Skeletal muscle tissue (tissue), 4 donors: Measurements from ENCODE around the gene RFX8. TPM values are rescaled to one million over a fixed set of nuclear protein-coding genes. Genes with fewer than 3 reads are reported as not detected.

Experiments used
- H3K27ac ChIP-seq: one replicate; pipeline ENCODE4 v1.7.0; 2013; ENCODE audit warnings: mild to moderate bottlenecking, low read depth, low read length, inconsistent platforms
- H3K27me3 ChIP-seq, 3 donors: one replicate each; pipeline ENCODE4 v1.7.0; 2013; ENCODE audit warnings: low read length in 3 of 3; ENCODE audit not compliant: control insufficient read depth in 3 of 3, insufficient read depth in 3 of 3
- H3K36me3 ChIP-seq, 3 donors: one replicate each; pipeline ENCODE4 v1.7.0; 2013; ENCODE audit warnings: low read length in 3 of 3; ENCODE audit not compliant: control insufficient read depth in 3 of 3, insufficient read depth in 3 of 3
- H3K4me1 ChIP-seq, 3 donors: one replicate each; pipeline ENCODE4 v1.7.0; 2013; ENCODE audit warnings: low read length in 3 of 3, mild to moderate bottlenecking in 3 of 3; ENCODE audit not compliant: control insufficient read depth in 3 of 3, insufficient read depth in 3 of 3
- H3K4me3 ChIP-seq, 3 donors: one replicate each; pipeline ENCODE4 v1.7.0; 2013; ENCODE audit warnings: low read length in 3 of 3
- H3K9ac ChIP-seq, 3 donors: one replicate each; pipeline ENCODE4 v1.7.0; 2013; ENCODE audit warnings: low read length in 3 of 3, mild to moderate bottlenecking in 3 of 3, moderate library complexity in 2 of 3, low read depth in 1 of 3
- H3K9me3 ChIP-seq, 3 donors: one replicate each; pipeline ENCODE4 v1.7.0; 2013; ENCODE audit warnings: low read length in 3 of 3; ENCODE audit not compliant: control insufficient read depth in 3 of 3
- total RNA-seq: library from RNA; depleted of rRNA; stranded (reverse); fragments of >200 nt; gene quantifications from one replicate; pipeline ENCODE4 v1.2.3, GENCODE V29; 2014
- donor health status: Osteomylitis.

Gene RFX8
- total RNA-seq, 1 donor from 2014 or later: under 0.01 TPM

- no peak overlapping the region for H3K4me3 ChIP-seq
- H3K36me3 ChIP-seq: no peaks in the 10 kb centered on the region
- no peaks in the 10 kb centered on the region for H3K9me3 ChIP-seq
- H3K27me3 ChIP-seq: no peaks in the 10 kb centered on the region
- H3K27ac ChIP-seq: no peak overlapping the region
- no peak overlapping the region for H3K9ac ChIP-seq
- H3K4me1 ChIP-seq: no peaks in the 10 kb centered on the region
Observed at GRCh38 chr2:101492936-101493473, 18.1 kb upstream of the RFX8 start.

GRCh38 chr2:101486994-101487393, 12.1 kb upstream of the RFX8 start:
- no peaks in the 10 kb centered on the region for H3K27me3 ChIP-seq
- no peak overlapping the region for H3K27ac ChIP-seq
- H3K36me3 ChIP-seq: no peaks in the 10 kb centered on the region
- no peaks in the 10 kb centered on the region for H3K9me3 ChIP-seq
- H3K4me3 ChIP-seq: no peak overlapping the region
- peaks cover 0 to 3% (median 0%) of the 10 kb centered on the region in 3 donors for H3K4me1 ChIP-seq
- H3K9ac ChIP-seq: no peak overlapping the region

- no peak overlapping the region for H3K4me3 ChIP-seq
- no peaks in the 10 kb centered on the region for H3K36me3 ChIP-seq
- H3K27me3 ChIP-seq: no peaks in the 10 kb centered on the region
- no peaks in the 10 kb centered on the region for H3K9me3 ChIP-seq
- H3K4me1 ChIP-seq: peaks cover 0 to 3% (median 0%) of the 10 kb centered on the region in 3 donors
- H3K9ac ChIP-seq: no peak overlapping the region
- H3K27ac ChIP-seq: no peak overlapping the region
Observed at GRCh38 chr2:101486258-101486701, 11.4 kb upstream of the RFX8 start.

GRCh38 chr2:101485856-101486255, 10.9 kb upstream of the RFX8 start:
- no peaks in the 10 kb centered on the region for H3K27me3 ChIP-seq
- no peaks in the 10 kb centered on the region for H3K9me3 ChIP-seq
- peaks cover 0 to 3% (median 0%) of the 10 kb centered on the region in 3 donors for H3K4me1 ChIP-seq
- no peaks in the 10 kb centered on the region for H3K36me3 ChIP-seq
- H3K4me3 ChIP-seq: no peak overlapping the region
- H3K9ac ChIP-seq: no peak overlapping the region
- H3K27ac ChIP-seq: no peak overlapping the region

GRCh38 chr2:101480764-101481163, 5.9 kb upstream of the RFX8 start:
- Histone ChIP-seq H3K36me3 (no peaks in the 10 kb centered on the region), H3K4me3 (no peak overlapping the region), H3K9ac (no peak overlapping the region), H3K9me3 (no peaks in the 10 kb centered on the region), H3K27me3 (no peaks in the 10 kb centered on the region), H3K4me1 (no peaks in the 10 kb centered on the region), H3K27ac (no peak overlapping the region)

- H3K27ac ChIP-seq: no peak overlapping the region
- no peak overlapping the region for H3K9ac ChIP-seq
- H3K4me3 ChIP-seq: no peak overlapping the region
- H3K36me3 ChIP-seq: no peaks in the 10 kb centered on the region
- H3K4me1 ChIP-seq: no peaks in the 10 kb centered on the region
- no peaks in the 10 kb centered on the region for H3K9me3 ChIP-seq
- H3K27me3 ChIP-seq: no peaks in the 10 kb centered on the region
Observed at GRCh38 chr2:101479810-101480209, 4.9 kb upstream of the RFX8 start.

GRCh38 chr2:101479328-101479727, 4.4 kb upstream of the RFX8 start:
- Histone ChIP-seq H3K27ac (no peak overlapping the region), H3K27me3 (no peaks in the 10 kb centered on the region)

GRCh38 chr2:101478181-101479001, 3.5 kb upstream of the RFX8 start:
- H3K4me1 ChIP-seq: peaks cover 0 to 5% (median 0%) of the 10 kb centered on the region in 3 donors
- no peak overlapping the region for H3K4me3 ChIP-seq
- peaks cover 0 to 5% (median 0%) of the 10 kb centered on the region in 3 donors for H3K27me3 ChIP-seq
- no peaks in the 10 kb centered on the region for H3K36me3 ChIP-seq
- no peaks in the 10 kb centered on the region for H3K9me3 ChIP-seq
- no peak overlapping the region for H3K27ac ChIP-seq
- H3K9ac ChIP-seq: no peak overlapping the region

More at GRCh38 chr2:101479328-101479727, 4.4 kb upstream of the RFX8 start:
- H3K9me3 ChIP-seq: no peaks in the 10 kb centered on the region
- no peaks in the 10 kb centered on the region for H3K4me1 ChIP-seq
- H3K36me3 ChIP-seq: no peaks in the 10 kb centered on the region
- H3K4me3 ChIP-seq: no peak overlapping the region
- H3K9ac ChIP-seq: no peak overlapping the region

- Histone ChIP-seq H3K4me1 (peaks cover 0 to 5% (median 0%) of the 10 kb centered on the region in 3 donors), H3K4me3 (no peak overlapping the region), H3K27me3 (peaks cover 0 to 10% (median 0%) of the 10 kb centered on the region in 3 donors), H3K27ac (no peak overlapping the region), H3K9me3 (no peaks in the 10 kb centered on the region), H3K36me3 (no peaks in the 10 kb centered on the region), H3K9ac (no peak overlapping the region)
Observed at GRCh38 chr2:101477556-101477955, 2.6 kb upstream of the RFX8 start.

- H3K27ac ChIP-seq: no peak overlapping the region
- H3K9me3 ChIP-seq: no peaks in the 10 kb centered on the region
- H3K36me3 ChIP-seq: no peaks in the 10 kb centered on the region
- H3K9ac ChIP-seq: no peak overlapping the region
- H3K4me3 ChIP-seq: no peak overlapping the region
- peaks cover 0 to 5% (median 0%) of the 10 kb centered on the region in 3 donors for H3K4me1 ChIP-seq
- H3K27me3 ChIP-seq: peaks cover 0 to 10% (median 0%) of the 10 kb centered on the region in 3 donors
Observed at GRCh38 chr2:101476605-101477208, 1.8 kb upstream of the RFX8 start.
